Measurements from ENCODE around the gene ING2.

DNA sequence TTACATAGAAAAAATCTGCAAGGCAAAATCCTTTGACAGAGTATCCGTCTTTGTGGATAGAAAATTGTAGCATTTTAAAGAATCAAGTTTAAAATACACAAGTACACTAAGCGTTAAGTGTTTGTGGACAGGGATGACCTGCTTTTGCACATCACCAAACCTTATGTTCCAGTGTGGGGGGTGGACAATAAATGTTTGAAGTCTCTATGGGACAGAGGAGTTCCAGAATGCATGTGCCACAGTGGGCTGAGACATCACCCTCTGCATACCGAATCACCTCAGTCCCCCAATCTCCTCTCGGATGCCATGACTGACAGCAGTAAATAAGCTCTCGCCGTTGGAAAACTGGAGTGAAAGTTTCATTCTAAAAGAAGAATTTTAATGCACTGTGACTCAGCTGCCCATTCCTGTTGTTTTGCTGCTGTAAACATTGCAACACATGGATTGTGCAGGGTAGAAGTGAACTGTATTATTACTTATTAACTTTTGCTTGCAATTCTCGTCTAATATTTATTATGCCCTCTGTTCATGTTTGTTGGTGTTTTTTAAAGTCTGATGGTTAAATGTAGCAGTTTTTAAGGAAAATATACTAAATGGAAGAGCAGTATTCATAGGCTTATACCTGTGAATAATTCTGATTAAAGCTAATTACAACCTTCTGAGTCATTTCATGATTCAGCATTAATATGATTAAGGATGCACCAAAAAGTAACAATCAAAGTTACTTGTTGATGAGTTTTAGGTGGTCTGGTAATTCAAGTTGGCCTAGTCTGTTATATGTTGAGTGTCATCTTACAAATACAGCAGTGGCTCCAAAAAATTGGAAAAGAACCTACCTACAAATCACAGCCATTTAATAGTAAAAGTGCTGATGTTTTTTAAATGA is 36.4 kb upstream of the ING2 start:
- TF ChIP-seq, protein P1, sequence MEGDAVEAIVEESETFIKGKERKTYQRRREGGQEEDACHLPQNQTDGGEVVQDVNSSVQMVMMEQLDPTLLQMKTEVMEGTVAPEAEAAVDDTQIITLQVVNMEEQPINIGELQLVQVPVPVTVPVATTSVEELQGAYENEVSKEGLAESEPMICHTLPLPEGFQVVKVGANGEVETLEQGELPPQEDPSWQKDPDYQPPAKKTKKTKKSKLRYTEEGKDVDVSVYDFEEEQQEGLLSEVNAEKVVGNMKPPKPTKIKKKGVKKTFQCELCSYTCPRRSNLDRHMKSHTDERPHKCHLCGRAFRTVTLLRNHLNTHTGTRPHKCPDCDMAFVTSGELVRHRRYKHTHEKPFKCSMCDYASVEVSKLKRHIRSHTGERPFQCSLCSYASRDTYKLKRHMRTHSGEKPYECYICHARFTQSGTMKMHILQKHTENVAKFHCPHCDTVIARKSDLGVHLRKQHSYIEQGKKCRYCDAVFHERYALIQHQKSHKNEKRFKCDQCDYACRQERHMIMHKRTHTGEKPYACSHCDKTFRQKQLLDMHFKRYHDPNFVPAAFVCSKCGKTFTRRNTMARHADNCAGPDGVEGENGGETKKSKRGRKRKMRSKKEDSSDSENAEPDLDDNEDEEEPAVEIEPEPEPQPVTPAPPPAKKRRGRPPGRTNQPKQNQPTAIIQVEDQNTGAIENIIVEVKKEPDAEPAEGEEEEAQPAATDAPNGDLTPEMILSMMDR (optimal IDR thresholded peaks at IDR 0.05 in 1 of 3, IDR thresholded peaks at IDR 0.05 in 1 of 3, conservative IDR thresholded peaks at IDR 0.05 in 1 of 3; ENCODE audit: extremely low read depth in 1 of 3, insufficient read depth in 2 of 3, low read length in 3 of 3): no peak
- no peak for TF ChIP-seq EZH2 (IDR thresholded peaks at IDR 0.05; ENCODE audit: low read length)

Data from keratinocyte (primary cell).